H1 (cell line): Measurements from ENCODE around the gene SMARCA2. TPM values are rescaled to one million over a fixed set of nuclear protein-coding genes. Genes with fewer than 3 reads are reported as not detected.

ENCODE experiments used
- ASH2L ChIP-seq: fragments of 200-600, 300-600 bp; sonication (generic); IDR thresholded peaks from one replicate; pipeline ENCODE4 v1.7.1; 2017; ENCODE audit warnings: low read length
- CBX8 ChIP-seq: fragments of 300-800, 300-1000 bp; sonication (generic); IDR thresholded peaks from 2 replicates; pipeline ENCODE4 v1.7.1; 2016; ENCODE audit warnings: low read depth, low read length, borderline replicate concordance
- CEBPB ChIP-seq: IDR thresholded peaks from 2 replicates; pipeline ENCODE4 v1.6.1; 2012; ENCODE audit warnings: low read depth, low read length
- CHD1 ChIP-seq: IDR thresholded peaks from 2 replicates; pipeline ENCODE4 v1.6.1; 2012; ENCODE audit warnings: low read depth, low read length, improper control_type of control experiment
- CTBP2 ChIP-seq: IDR thresholded peaks from 2 replicates; pipeline ENCODE4 v1.7.0; 2011; ENCODE audit warnings: borderline replicate concordance, mild to moderate bottlenecking, moderate library complexity, mixed read lengths, low read length; ENCODE audit not compliant: insufficient read depth, insufficient read length
- HDAC2 ChIP-seq, 2 experiments: fragments of 300-600 bp in 1 of 2; sonication (generic) in 1 of 2; IDR thresholded peaks; 2 replicates each; pipeline ENCODE4 v1.6.1; 2011 to 2012; ENCODE audit warnings: low read depth in 2 of 2, low read length in 2 of 2, mild to moderate bottlenecking in 2 of 2, moderate library complexity in 2 of 2, borderline replicate concordance in 1 of 2, inconsistent platforms in 1 of 2
- KDM1A ChIP-seq: fragments of 200-600, 300-600 bp; sonication (generic); IDR thresholded peaks from 2 replicates; pipeline ENCODE4 v1.7.1; 2016; ENCODE audit warnings: mild to moderate bottlenecking, low read length, borderline replicate concordance
- MAX ChIP-seq: IDR thresholded peaks from 2 replicates; pipeline ENCODE4 v1.6.1; 2012; ENCODE audit warnings: inconsistent platforms
- PHF8 ChIP-seq: fragments of 200-600 bp; sonication (generic); conservative IDR thresholded peaks from 2 replicates; pipeline ENCODE4 v1.7.1; 2012; ENCODE audit warnings: low read depth, mild to moderate bottlenecking, inconsistent platforms, low read length, moderate library complexity
- POLR2A ChIP-seq, 2 experiments: IDR thresholded peaks; 1 replicate in 1 of 2; 2 replicates in 1 of 2; pipeline ENCODE4 v1.6.1; 2011; ENCODE audit warnings: low read depth in 2 of 2, low read length in 2 of 2, mild to moderate bottlenecking in 2 of 2; ENCODE audit errors: control extremely low read depth in 1 of 2
- RFX5 ChIP-seq: IDR thresholded peaks from 2 replicates; pipeline ENCODE4 v1.6.1; 2011; ENCODE audit warnings: low read depth, low read length, improper control_type of control experiment, borderline replicate concordance
- SP2 ChIP-seq: IDR thresholded peaks from 2 replicates; pipeline ENCODE4 v1.6.1; 2012; ENCODE audit warnings: mild to moderate bottlenecking, low read length, inconsistent platforms
- TBP ChIP-seq: IDR thresholded peaks from 2 replicates; pipeline ENCODE4 v1.6.1; 2011; ENCODE audit warnings: low read depth, low read length, improper control_type of control experiment
- TEAD4 ChIP-seq: IDR thresholded peaks from 2 replicates; pipeline ENCODE4 v1.6.1; 2012; ENCODE audit warnings: low read depth, low read length, inconsistent platforms, mixed read lengths
- polyA plus RNA-seq, 7 experiments: library from polyadenylated mRNA; depleted of rRNA in 3 of 7; stranded (reverse) in 5 of 7; unstranded in 2 of 7; fragments of >200 nt in 5 of 7; fragments of 200-250 nt in 2 of 7; gene quantifications; 1 replicate in 5 of 7; 2 replicates in 1 of 7; 4 replicates in 1 of 7; pipeline versions ENCODE4 v1.2.1 to v1.2.3, GENCODE V29; 2011 to 2013; ENCODE audit warnings: missing spikeins in 2 of 7, mixed read lengths in 2 of 7
- total RNA-seq: library from RNA; stranded (reverse); fragmentation: NEBNext Ultra II Directional; extraction: Animal tissue kit (Norgen Biotek cat#: 25700); gene quantifications from 2 replicates; pipeline ENCODE4 v1.2.1, GENCODE V29; 2021

SMARCA2 gene
- total and polyA plus RNA-seq, 2 of the 8 experiments (the other 6 are each of a cell fraction or from before 2014, with no cell fraction given), result 6.3 to 21.7 TPM

- TF ChIP-seq POLR2A (IDR thresholded peaks at IDR 0.05; ENCODE audit: control extremely low read depth in 1 of 2, low read depth in 2 of 2, low read length in 2 of 2) (no peak), ASH2L (no peak), RFX5 (no peak), HDAC2 (IDR thresholded peaks at IDR 0.05; ENCODE audit: borderline replicate concordance in 1 of 2, low read depth in 2 of 2, low read length in 2 of 2) (0 out of 4 replicates have a peak, but pooled peaks have one; percentile 2 to 22), CTBP2 (peak; percentile 47), PHF8 (0 out of 2 replicates have a peak, but pooled peaks have one; percentile 20), TEAD4 (peak; percentile 74; the same call in 1 of the 2 replicates), SP2 (peak; percentile 23; the same call in 1 of the 2 replicates), CHD1 (no peak), KDM1A (no peak), MAX (peak; percentile 16; the same call in 1 of the 2 replicates), CBX8 (no peak), TBP (no peak), CEBPB (no peak)
- TF ChIP-seq, all 59 proteins: peak for 12
Measured at GRCh38 chr9:2014696-2015580, at the start of gene SMARCA2 (continued).
